GM19099 (cell line): Measurements from ENCODE around the gene SMTNL1.

Experiments used
- POLR2A ChIP-seq: IDR thresholded peaks from 3 replicates; pipeline ENCODE4 v1.6.1; 2011; ENCODE audit warnings: low read depth; ENCODE audit not compliant: insufficient read length; ENCODE audit errors: extremely low read depth

SMTNL1 gene, protein sequence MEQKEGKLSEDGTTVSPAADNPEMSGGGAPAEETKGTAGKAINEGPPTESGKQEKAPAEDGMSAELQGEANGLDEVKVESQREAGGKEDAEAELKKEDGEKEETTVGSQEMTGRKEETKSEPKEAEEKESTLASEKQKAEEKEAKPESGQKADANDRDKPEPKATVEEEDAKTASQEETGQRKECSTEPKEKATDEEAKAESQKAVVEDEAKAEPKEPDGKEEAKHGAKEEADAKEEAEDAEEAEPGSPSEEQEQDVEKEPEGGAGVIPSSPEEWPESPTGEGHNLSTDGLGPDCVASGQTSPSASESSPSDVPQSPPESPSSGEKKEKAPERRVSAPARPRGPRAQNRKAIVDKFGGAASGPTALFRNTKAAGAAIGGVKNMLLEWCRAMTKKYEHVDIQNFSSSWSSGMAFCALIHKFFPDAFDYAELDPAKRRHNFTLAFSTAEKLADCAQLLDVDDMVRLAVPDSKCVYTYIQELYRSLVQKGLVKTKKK

DNA sequence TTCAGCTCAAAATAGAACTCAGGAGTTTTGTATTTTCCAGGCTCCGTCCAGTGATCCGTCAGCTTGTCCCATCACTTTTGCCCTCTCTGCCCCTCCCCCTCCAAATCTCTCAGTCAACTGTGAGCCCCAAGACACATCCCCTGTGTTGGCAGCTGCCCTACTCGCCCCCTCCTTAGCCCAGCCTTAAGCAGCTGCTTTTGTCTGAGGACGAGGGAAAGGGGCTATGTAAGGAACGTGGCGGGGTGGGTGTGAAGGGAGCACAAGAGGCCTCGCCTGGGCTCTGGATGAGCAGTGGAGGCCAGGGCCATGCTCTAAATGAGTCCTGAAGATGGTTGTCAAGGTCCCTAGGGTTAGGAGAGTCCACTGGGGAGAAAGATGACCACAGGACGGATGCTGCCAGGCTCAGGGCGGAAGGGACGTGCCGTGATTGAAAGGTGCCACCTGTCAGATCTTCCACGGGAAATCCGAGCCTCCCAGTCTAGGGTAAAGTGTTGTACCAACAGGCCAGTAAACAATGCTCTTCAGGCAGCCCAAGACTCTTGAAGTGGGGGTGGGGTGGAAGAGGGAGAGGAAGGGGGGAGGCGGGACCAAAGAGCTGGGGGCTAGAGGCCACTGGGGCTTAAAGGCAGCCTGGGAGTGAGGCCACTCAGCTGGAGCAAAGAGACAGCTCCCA lies at the start of gene SMTNL1:
Gene SMTNL1 (plus strand): TSS at position 649 of the 673 bp plus-strand sequence. CDS start 5,048 bp downstream, outside the sequence.
- no peak for TF ChIP-seq POLR2A

DNA sequence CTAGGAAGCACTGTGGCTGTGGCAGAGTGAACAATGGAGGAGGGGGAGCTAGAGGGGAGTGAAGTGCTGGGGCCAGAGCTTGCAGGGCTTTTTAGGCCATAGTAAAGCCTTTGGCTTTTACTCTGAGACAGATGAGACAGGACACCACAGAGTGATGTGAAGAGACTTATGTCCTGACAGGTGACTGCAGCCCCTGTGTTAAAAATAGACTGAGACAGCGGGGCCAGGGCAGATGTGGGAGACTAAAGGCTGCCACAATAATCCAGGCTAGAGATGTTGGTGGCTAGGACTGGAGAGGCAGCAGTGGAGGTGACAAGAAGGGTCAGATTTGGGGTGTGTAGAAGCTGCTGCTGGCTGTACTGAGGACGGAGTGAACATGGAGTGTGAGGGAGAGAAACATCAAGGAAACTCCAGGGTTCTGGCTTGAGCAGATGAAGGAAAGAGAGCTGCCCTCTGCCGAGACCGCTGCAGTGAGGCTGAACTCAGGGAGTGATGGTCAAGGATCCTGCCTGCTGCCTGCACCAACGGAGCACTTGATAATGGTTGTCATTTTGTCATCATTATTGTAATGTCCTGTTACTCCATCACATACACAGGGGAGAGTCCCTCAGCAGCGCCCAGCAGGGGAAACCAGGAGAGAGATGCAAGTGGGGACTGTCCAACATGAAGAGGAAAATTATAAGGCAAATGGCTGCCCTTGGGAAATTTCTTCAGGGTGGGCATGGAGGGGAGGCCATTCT lies 49.3 kb upstream of the SMTNL1 start:
- no peak for TF ChIP-seq POLR2A

DNA sequence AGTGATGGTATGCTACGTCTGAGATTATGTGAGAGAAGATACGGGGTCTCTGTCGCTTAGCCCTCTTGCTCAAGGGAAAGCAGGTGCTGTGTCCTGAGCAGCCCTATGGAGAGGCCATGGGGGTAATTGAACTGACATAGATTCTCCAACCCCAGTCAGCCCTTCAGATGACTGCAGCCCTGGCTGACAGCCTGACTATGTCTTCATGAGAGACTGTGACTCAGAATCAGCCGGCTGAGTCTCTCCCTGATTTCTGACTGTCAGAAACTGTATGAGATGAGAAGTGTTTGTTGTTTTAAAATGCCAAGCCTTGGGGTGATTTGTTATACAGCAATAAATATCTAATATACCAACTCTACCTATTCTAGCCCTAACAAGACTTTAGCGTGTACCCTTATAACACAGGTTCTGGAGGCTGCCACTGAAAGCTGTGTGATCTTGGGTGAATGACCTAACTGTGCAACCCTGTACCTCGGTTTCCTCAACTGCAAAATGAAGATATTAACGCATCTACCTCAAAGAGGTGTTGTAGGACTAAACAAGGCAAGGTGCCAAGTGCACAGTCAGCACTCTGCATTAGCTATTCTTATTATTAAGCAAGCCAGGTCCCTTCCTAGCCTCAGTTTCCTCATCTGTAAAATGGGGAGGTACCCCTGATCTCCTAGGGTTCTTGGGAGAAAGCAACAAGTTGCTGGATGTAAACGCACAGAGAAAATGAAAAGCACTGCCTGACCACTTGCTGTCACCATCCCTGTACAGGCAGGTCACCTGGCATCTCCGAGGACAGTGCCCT lies 46.7 kb upstream of the SMTNL1 start:
- TF ChIP-seq POLR2A = no peak

DNA sequence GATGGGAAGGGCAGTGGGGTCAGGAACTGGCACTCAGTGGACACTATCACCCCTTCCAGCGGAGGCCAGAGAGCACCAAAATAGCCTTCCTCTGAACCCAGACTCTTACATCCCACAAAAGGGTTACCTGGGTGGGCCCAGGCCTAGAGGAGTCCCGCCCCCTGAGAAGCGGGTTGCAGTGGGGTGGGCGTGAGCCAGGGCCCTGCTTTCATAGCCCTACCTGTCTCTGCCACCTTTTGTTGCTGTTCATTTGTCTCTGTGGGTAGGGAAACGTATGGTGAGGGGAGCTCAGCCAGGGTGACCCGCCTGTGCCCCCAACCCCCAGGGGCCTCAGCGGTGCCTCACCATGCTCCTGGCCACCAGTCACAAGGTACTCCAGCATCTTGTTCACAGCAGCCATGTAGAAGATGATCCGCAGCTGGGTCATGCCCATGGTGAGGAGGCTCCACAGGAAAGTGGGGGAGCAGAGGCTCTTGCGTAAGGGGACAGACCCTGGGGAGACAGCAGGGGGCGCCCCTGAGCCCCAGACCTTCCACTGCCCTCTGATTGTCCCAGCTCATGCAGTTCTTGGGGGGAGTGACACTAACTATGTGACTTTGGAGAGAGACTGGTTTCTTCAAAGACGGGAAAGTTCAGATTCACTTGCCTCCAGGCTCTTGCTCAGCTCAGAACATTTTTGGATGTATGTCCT lies 45.9 kb upstream of the SMTNL1 start:
- TF ChIP-seq POLR2A = no peak

DNA sequence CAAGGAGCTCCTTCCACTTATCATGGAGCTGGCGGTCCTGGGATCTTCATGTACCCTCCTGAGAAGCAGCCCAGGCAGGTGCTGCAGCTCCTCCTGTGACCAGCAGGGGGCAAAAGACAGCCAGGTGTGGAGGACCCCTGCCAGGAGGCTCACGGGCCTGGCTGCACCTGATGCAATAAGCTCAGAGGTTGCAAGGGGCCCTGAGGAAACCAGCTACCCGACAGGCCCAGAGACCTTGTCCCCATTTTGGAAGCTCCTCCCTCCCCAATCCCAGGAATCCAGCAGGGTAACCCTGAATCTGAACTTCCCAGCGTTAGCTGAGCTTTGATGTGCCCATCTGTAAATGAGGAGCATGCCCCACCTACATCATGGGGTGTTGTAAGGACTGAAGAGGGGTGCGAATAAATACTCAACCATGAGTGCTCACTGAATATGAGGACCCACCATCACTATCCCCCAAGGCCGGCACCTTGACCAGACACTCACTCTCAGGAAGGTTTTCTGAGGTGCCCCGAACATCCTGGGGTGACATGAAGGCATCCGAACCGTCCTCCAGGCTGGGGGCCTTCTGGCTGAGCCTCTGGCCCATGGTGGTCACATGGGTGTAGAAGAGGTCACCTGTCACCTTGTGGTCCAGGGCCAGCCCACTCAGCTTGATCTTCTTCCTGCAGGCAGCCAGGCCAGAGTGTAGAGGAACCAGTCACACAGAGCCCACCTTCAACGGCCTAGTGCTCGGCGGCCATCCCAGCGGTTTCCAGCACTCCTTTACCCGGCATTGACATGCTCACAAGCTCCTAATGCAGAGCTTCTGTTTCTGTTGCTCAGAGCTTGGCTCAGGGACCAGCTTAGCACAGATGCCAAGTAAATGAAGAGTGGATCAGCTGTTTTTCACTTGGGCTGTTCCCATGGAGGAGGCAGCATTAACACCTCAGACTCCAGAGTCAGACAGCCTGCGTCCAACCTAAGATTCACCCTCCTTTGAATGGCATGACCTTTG lies 43.6 kb upstream of the SMTNL1 start:
- TF ChIP-seq POLR2A = no peak

DNA sequence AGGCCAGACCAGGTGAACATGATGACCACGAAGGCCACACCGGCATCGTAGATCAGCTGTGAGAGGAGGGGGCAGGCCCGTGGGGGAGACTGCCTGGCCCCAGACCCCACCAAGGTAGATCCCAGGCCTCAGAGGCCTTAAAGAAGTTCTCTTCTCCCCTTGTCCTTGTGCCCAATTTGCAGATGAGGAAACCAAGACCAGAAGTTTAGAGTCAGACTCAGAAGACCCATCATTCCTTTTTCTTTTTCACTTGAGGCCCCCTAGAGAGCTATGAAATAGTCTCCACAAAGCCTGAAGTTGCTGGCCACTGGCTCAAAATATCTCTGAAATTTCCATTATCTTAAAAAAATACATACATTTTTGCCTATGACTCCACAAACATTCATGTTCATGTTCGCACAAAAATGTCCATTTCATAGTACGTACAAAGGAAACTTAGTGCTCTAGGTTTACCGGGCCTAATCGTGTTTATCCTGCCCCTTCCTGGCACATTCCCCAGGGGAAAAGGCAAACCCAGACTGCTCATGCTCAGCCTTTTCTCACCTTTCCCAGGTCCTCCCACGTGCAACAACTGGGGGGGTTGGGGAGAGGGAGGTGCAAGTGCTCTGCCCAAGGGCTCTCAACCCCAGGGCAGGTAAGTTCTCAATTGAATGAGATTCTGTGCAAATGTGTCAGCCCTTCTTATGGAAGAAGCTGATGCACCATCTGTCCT lies 41.1 kb upstream of the SMTNL1 start:
- no peak for TF ChIP-seq POLR2A

DNA sequence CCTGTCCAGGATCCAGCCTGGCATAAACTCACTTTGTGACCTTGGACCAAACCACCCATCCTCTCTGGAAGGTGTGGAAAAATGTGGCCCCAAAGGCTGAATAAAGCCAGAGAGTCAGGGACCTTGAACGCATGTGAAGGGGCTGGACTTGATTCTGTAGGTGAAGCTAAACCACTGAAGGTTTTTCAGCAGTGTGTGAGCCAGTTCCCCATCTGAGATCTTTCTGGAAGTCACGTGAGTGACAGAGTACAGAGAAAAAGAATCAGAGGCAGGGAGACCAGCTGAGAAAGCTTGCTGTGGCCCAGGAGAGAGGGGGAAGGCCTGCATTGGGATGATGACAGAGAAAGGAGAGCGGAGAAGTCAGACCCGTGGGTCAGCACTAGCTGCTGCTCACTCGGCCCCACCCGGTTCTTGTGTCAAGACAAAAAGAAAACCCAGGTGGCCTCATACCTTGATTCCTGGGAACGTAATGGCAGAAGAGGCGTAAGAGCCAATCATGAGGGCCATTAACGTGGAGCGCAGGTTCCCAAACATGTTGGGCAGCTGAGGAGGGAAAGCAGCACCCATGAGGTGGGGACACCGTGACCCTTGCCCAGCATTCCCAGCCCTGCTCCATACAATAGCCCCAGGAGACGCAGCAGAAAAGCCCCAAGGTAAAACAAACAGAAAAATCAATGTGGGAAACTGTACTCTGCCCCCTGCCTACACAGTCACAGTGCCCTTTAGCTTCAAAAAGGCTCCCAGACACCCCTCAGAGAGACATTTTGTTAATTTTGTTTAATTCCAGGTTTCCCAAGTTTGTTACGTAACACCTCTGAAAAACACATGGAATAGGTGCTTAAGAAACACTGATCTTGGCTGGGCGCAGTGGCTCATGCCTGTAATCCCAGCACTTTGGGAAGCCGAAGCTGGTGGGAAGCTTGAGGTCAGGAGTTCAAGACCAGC lies 39.8 kb upstream of the SMTNL1 start:
- TF ChIP-seq POLR2A = no peak

DNA sequence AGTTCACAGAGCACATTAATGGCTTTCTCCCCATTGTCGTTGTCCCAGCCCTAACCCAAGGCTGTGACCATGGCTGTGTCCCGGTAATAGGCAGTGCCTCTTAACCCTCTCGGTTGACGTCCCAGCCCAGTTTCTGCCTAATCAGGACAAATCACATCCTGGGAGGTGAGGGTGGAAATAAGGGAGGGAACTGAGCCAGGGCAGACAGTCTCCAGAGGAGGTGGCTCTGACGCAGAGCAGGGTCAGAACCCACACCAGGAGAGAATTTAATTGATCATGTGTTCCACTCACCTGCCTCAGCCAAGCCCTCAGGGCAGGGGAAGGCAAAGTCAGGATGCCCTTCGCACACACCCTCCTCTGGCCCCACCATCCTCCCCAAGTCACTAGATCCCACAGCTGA lies 38.9 kb upstream of the SMTNL1 start:
- no peak for TF ChIP-seq POLR2A

DNA sequence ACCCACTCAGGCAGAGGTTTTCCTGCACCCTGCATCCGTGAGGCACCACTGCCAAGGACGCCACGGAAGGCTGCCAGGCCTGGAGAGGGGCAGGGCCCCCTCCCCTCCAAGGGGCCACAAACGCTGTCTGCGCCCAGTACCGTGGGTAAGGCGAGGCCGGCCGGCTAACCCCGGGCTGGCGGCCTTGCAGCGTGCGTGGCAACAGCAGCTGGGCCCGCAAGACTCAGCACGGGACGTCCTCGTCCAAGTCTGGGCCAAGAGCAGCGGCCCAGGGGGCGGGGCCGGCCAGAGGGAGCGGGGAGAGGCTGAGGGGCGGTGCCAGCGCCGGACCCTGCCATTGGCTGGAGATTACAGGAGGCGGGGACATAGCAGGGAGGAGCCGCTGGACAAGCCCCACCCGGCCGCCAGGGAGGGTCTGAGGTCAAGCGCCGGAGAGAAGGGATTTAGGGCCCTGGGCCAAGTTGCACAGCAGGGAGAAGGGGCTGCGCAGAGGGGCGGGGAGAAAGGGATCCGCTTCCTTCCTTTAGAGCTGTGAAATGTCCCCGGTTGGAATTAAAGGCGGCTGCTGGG lies 37.9 kb upstream of the SMTNL1 start:
- no peak for TF ChIP-seq POLR2A

DNA sequence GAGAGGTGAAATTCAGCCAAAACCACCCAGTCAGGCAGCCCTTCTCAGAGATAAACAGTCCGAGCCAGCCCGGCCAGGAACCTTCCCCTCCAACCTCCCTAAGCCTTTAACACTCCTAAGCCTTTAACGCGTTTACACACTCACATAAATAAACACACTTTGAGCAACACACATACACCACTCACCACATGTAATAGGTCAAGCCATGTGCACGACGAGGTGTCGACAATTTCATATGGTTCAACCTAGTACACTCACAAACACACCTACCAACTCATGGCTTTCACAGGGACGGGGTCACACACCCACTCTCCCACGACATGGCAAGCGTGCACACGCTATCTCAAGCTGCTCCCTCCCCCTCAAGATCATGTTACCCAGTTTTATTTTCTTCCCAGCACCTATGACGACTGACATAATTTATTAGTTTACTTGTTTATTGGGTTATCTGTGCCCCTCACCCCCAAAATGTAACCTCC lies 37.4 kb upstream of the SMTNL1 start:
- TF ChIP-seq POLR2A = no peak

DNA sequence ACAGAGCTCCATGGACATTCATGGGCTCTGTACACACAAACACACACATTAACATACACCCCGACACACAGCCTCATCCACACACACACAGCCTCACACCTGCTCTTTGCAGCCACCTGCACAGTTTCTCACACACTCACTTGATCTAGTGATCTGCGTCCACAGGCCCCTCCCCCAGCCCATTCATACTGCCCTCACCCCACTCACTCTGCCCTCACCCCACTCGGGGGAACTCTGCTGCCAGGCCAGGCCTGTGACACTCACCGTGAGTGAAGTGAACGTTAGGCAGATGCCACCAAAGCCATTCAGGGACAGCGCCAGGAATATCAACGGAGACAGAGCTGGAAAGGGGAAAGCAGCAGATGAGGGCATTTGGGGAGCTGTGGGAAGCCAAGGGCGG lies 36.9 kb upstream of the SMTNL1 start:
- TF ChIP-seq POLR2A = no peak
